HL-60 (cell line): Measurements from ENCODE around the gene ELMO1.

Source experiments
- GABPA ChIP-seq: IDR thresholded peaks from 2 replicates; pipeline ENCODE4 v1.6.1; 2012; ENCODE audit warnings: low read depth
- POLR2AphosphoS5 ChIP-seq: IDR thresholded peaks from 2 replicates; pipeline ENCODE4 v1.6.1; 2012; ENCODE audit warnings: low read depth
- SPI1 ChIP-seq: IDR thresholded peaks from 2 replicates; pipeline ENCODE4 v1.6.1; 2012; ENCODE audit warnings: low read depth, mild to moderate bottlenecking, borderline replicate concordance
- TF ChIP-seq, protein P1 (sequence below): IDR thresholded peaks from one replicate; pipeline ENCODE4 v1.5.1; 2011; ENCODE audit warnings: low read length, control low read depth, inconsistent platforms; ENCODE audit not compliant: insufficient read depth
- TF ChIP-seq, protein P2 (sequence below): IDR thresholded peaks from 2 replicates; pipeline ENCODE4 v1.6.1; 2012; ENCODE audit warnings: low read depth; ENCODE audit not compliant: insufficient replicate concordance

DNA sequence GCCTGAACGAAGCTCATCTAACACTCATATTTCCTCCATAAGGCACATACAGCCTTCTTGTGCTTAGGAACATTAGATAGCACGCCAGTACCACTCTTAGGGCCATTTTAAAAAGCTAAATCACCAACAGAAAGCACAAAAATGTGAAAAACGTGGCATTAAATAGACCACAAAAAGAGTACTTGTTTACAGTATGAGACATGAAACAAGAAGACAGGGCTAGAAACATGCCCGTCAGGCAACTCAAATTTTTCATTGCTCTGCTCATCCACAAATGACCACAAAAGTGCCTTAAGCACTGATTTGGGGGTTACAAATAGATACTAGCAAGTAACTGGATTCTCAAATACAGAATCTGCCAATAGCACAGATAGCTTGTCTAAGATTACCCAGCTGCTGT is 67.8 kb downstream of the ELMO1 start:
- TF ChIP-seq, protein P1, sequence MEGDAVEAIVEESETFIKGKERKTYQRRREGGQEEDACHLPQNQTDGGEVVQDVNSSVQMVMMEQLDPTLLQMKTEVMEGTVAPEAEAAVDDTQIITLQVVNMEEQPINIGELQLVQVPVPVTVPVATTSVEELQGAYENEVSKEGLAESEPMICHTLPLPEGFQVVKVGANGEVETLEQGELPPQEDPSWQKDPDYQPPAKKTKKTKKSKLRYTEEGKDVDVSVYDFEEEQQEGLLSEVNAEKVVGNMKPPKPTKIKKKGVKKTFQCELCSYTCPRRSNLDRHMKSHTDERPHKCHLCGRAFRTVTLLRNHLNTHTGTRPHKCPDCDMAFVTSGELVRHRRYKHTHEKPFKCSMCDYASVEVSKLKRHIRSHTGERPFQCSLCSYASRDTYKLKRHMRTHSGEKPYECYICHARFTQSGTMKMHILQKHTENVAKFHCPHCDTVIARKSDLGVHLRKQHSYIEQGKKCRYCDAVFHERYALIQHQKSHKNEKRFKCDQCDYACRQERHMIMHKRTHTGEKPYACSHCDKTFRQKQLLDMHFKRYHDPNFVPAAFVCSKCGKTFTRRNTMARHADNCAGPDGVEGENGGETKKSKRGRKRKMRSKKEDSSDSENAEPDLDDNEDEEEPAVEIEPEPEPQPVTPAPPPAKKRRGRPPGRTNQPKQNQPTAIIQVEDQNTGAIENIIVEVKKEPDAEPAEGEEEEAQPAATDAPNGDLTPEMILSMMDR: no peak
- no peak for TF ChIP-seq GABPA
- TF ChIP-seq POLR2AphosphoS5: no peak
- TF ChIP-seq, protein P2, sequence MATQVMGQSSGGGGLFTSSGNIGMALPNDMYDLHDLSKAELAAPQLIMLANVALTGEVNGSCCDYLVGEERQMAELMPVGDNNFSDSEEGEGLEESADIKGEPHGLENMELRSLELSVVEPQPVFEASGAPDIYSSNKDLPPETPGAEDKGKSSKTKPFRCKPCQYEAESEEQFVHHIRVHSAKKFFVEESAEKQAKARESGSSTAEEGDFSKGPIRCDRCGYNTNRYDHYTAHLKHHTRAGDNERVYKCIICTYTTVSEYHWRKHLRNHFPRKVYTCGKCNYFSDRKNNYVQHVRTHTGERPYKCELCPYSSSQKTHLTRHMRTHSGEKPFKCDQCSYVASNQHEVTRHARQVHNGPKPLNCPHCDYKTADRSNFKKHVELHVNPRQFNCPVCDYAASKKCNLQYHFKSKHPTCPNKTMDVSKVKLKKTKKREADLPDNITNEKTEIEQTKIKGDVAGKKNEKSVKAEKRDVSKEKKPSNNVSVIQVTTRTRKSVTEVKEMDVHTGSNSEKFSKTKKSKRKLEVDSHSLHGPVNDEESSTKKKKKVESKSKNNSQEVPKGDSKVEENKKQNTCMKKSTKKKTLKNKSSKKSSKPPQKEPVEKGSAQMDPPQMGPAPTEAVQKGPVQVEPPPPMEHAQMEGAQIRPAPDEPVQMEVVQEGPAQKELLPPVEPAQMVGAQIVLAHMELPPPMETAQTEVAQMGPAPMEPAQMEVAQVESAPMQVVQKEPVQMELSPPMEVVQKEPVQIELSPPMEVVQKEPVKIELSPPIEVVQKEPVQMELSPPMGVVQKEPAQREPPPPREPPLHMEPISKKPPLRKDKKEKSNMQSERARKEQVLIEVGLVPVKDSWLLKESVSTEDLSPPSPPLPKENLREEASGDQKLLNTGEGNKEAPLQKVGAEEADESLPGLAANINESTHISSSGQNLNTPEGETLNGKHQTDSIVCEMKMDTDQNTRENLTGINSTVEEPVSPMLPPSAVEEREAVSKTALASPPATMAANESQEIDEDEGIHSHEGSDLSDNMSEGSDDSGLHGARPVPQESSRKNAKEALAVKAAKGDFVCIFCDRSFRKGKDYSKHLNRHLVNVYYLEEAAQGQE: no peak
- no peak for TF ChIP-seq SPI1
